Keratinocyte (primary cell): ENCODE results near the gene SNX2. TPM values are rescaled to one million over a fixed set of nuclear protein-coding genes. Genes with fewer than 3 reads are reported as not detected.

Source experiments
- DNase-seq: peaks from one replicate; pipeline ENCODE4 v3.0.0-alpha.2; 2011; ENCODE audit warnings: low read depth, missing footprints, low spot score
- FAIRE-seq: peaks from 2 replicates; lab custom pipeline; 2011; peaks lifted over from hg19 to GRCh38; lab: Jason Lieb, UNC
- H2AFZ ChIP-seq: 2 replicates; pipeline ENCODE4 v1.6.0; 2012; ENCODE audit warnings: low read length, control low read depth, inconsistent platforms; ENCODE audit not compliant: control insufficient read depth
- H3K27ac ChIP-seq: 2 replicates; pipeline ENCODE4 v1.5.1; 2011; ENCODE audit warnings: low read length; ENCODE audit not compliant: control insufficient read depth, insufficient read depth
- H3K27me3 ChIP-seq: 3 replicates; pipeline ENCODE4 v1.6.0; 2011; ENCODE audit warnings: low read length; ENCODE audit not compliant: control insufficient read depth, insufficient read depth; ENCODE audit errors: extremely low read depth
- H3K36me3 ChIP-seq, 2 experiments: 2 replicates in 1 of 2; 3 replicates in 1 of 2; pipeline ENCODE4 v1.5.1; 2011; ENCODE audit warnings: low read length in 2 of 2, mild to moderate bottlenecking in 1 of 2; ENCODE audit not compliant: control insufficient read depth in 2 of 2, insufficient read depth in 2 of 2; ENCODE audit errors: extremely low read depth in 1 of 2
- H3K4me1 ChIP-seq: 3 replicates; pipeline ENCODE4 v1.5.1; 2011; ENCODE audit warnings: low read length; ENCODE audit not compliant: control insufficient read depth, insufficient read depth; ENCODE audit errors: extremely low read depth
- H3K4me2 ChIP-seq: 3 replicates; pipeline ENCODE4 v1.6.0; 2011; ENCODE audit warnings: low read depth, low read length; ENCODE audit not compliant: control insufficient read depth, insufficient read depth; ENCODE audit errors: extremely low read depth
- H3K4me3 ChIP-seq, 3 experiments: fragments of 200-600 bp in 1 of 3; sonication (generic) in 1 of 3; 2 replicates in 2 of 3; 3 replicates in 1 of 3; pipeline ENCODE4 v1.5.1; 2011 to 2016; ENCODE audit warnings: low read length in 3 of 3, mild to moderate bottlenecking in 3 of 3, control low read depth in 2 of 3, inconsistent platforms in 1 of 3, low read depth in 1 of 3, mixed read lengths in 1 of 3, mixed run types in 1 of 3, moderate library complexity in 1 of 3; ENCODE audit not compliant: control insufficient read depth in 2 of 3, insufficient read depth in 2 of 3; ENCODE audit errors: extremely low read depth in 1 of 3
- H3K79me2 ChIP-seq: 2 replicates; pipeline ENCODE4 v1.6.0; 2012; ENCODE audit warnings: low read length; ENCODE audit not compliant: control insufficient read depth, insufficient read depth
- H3K9ac ChIP-seq: 3 replicates; pipeline ENCODE4 v1.6.0; 2011; ENCODE audit warnings: low read length; ENCODE audit not compliant: control insufficient read depth, insufficient read depth; ENCODE audit errors: extremely low read depth
- H3K9me1 ChIP-seq: 3 replicates; pipeline ENCODE4 v1.6.0; 2011; ENCODE audit warnings: low read length; ENCODE audit not compliant: control insufficient read depth, insufficient read depth; ENCODE audit errors: extremely low read depth
- H3K9me3 ChIP-seq: 2 replicates; pipeline ENCODE4 v1.5.1; 2012; ENCODE audit warnings: low read depth, low read length; ENCODE audit not compliant: control insufficient read depth
- H4K20me1 ChIP-seq: 3 replicates; pipeline ENCODE4 v1.6.0; 2011; ENCODE audit warnings: low read length; ENCODE audit not compliant: control insufficient read depth, insufficient read depth; ENCODE audit errors: extremely low read depth
- CTCF ChIP-seq, 3 experiments: IDR thresholded peaks in 1 of 3; conservative IDR thresholded peaks in 1 of 3; optimal IDR thresholded peaks in 1 of 3; 2 replicates in 2 of 3; 3 replicates in 1 of 3; pipeline versions ENCODE3 to v1.5.1; 2011; ENCODE audit warnings: low read length in 3 of 3, mild to moderate bottlenecking in 3 of 3, moderate library complexity in 2 of 3, control low read depth in 1 of 3, inconsistent platforms in 1 of 3; ENCODE audit not compliant: insufficient read depth in 2 of 3; ENCODE audit errors: extremely low read depth in 1 of 3
- EZH2 ChIP-seq: IDR thresholded peaks from one replicate; pipeline ENCODE4 v1.6.1; 2012; ENCODE audit warnings: inconsistent platforms, mild to moderate bottlenecking, low read length, moderate library complexity
- dilution Hi-C: fragments of 300-500 bp; cut with MboI; formaldehyde crosslinking; loops from one replicate; pipeline ENCODE4 v1.7.0; 2020; ENCODE audit warnings: low sequenced_read_pairs; ENCODE audit not compliant: extremely low pct_ligation_motif_present
- polyA plus RNA-seq, 5 experiments: library from polyadenylated mRNA; depleted of rRNA in 3 of 5; stranded (reverse) in 3 of 5; stranded (forward) in 1 of 5; unstranded in 1 of 5; fragments of >200 nt; gene quantifications; 1 replicate in 1 of 5; 2 replicates in 3 of 5; 3 replicates in 1 of 5; pipeline versions ENCODE4 v1.2.1 to v1.2.3, GENCODE V29; 2011 to 2012; ENCODE audit warnings: missing spikeins in 2 of 5, low read depth in 1 of 5, low replicate concordance in 1 of 5

The SNX2 gene
- polyA plus RNA-seq, 1 donor (not counting 4 experiments of a cell fraction or from before 2014, with no cell fraction given) = 87.8 TPM

- no peaks in the 10 kb centered on the region for H4K20me1 ChIP-seq
- H3K36me3 ChIP-seq = no peaks in the 10 kb centered on the region
- H3K79me2 ChIP-seq = peaks cover 40% of the 10 kb centered on the region
- peak overlapping the region; percentile 85 for H2AFZ ChIP-seq
- peak overlapping the region; percentile 65 to 97 (median 97) for H3K4me3 ChIP-seq
- dilution Hi-C loops = no loop called here
- no peak for TF ChIP-seq CTCF (optimal IDR thresholded peaks at IDR 0.05 in 1 of 3, IDR thresholded peaks at IDR 0.05 in 1 of 3, conservative IDR thresholded peaks at IDR 0.05 in 1 of 3; ENCODE audit: extremely low read depth in 1 of 3, insufficient read depth in 2 of 3, low read length in 3 of 3)
- no peak for TF ChIP-seq EZH2
- H3K9ac ChIP-seq = peak overlapping the region; percentile 91
- H3K27me3 ChIP-seq = no peaks in the 10 kb centered on the region
- DNase-seq (no peak), FAIRE-seq (peak; percentile 29)
- H3K27ac ChIP-seq = peak overlapping the region; percentile 28
- no peaks in the 10 kb centered on the region for H3K9me3 ChIP-seq
- peaks cover 9% of the 10 kb centered on the region for H3K4me1 ChIP-seq
- H3K4me2 ChIP-seq = peak overlapping the region; percentile 82
- no peaks in the 10 kb centered on the region for H3K9me1 ChIP-seq
Measured at GRCh38 chr5:122774519-122774860, 390 bp upstream of the SNX2 start.

GRCh38 chr5:122775550-122776542, 966 bp downstream of the SNX2 start:
- no peak for TF ChIP-seq EZH2
- TF ChIP-seq CTCF (optimal IDR thresholded peaks at IDR 0.05 in 1 of 3, IDR thresholded peaks at IDR 0.05 in 1 of 3, conservative IDR thresholded peaks at IDR 0.05 in 1 of 3; ENCODE audit: extremely low read depth in 1 of 3, insufficient read depth in 2 of 3, low read length in 3 of 3) = no peak
- H4K20me1 ChIP-seq = no peaks in the 10 kb centered on the region
- peak overlapping the region; percentile 83 for H3K27ac ChIP-seq
- peaks cover 48% of the 10 kb centered on the region for H3K79me2 ChIP-seq
- FAIRE-seq (no peak), DNase-seq (no peak)
- no peaks in the 10 kb centered on the region for H3K9me3 ChIP-seq
- H2AFZ ChIP-seq = peak overlapping the region; percentile 99
- dilution Hi-C loops = no loop called here
- H3K4me1 ChIP-seq = peaks cover 9% of the 10 kb centered on the region
- H3K27me3 ChIP-seq = no peaks in the 10 kb centered on the region
- peak overlapping the region; percentile 94 to 97 (median 97) for H3K4me3 ChIP-seq
- peak overlapping the region; percentile 94 for H3K4me2 ChIP-seq
- no peaks in the 10 kb centered on the region for H3K9me1 ChIP-seq
- H3K36me3 ChIP-seq = no peaks in the 10 kb centered on the region
- peak overlapping the region; percentile 91 for H3K9ac ChIP-seq
